H1 (cell line): ENCODE data around the gene TWIST2. TPM values are rescaled to one million over a fixed set of nuclear protein-coding genes. Genes with fewer than 3 reads are reported as not detected.
A peak's percentile ranks its signal among the peaks of the same experiment; 100 is the strongest.

Experiments used
- CTCF ChIA-PET: fragments of 300-600 bp; sonication (Branson Sonifier 250); formaldehyde crosslinking; loops from one replicate; lab custom pipeline; 2021; ENCODE audit not compliant: partially characterized antibody; lab: Charles Lee
- POLR2A ChIA-PET: fragments of 300-600 bp; sonication (Branson Sonifier 250); formaldehyde crosslinking; loops from one replicate; lab custom pipeline; 2021; ENCODE audit warnings: inconsistent platforms; ENCODE audit not compliant: partially characterized antibody; lab: Charles Lee
- DNase-seq, 2 experiments: peaks; one replicate each; pipeline versions ENCODE4 v3.0.0 to v3.0.0-alpha.2; 2010 to 2022; ENCODE audit warnings: low spot score in 2 of 2, low read depth in 1 of 2, mixed read lengths in 1 of 2
- FAIRE-seq: peaks from 2 replicates; lab custom pipeline; 2011; peaks lifted over from hg19 to GRCh38; lab: Jason Lieb, UNC
- H2AFZ ChIP-seq: 2 replicates; pipeline ENCODE4 v1.8.1; 2012; ENCODE audit warnings: low read length, inconsistent platforms
- H2AK5ac ChIP-seq: 2 replicates; pipeline ENCODE4 v1.6.1; 2013; ENCODE audit warnings: low read depth, low read length
- H2BK120ac ChIP-seq: replicated peaks from 2 replicates; pipeline ENCODE3; 2013; ENCODE audit warnings: low read depth, low read length, inconsistent platforms
- H2BK12ac ChIP-seq: 2 replicates; pipeline ENCODE4 v1.6.1; 2013; ENCODE audit warnings: low read depth, low read length
- H2BK15ac ChIP-seq: 2 replicates; pipeline ENCODE4 v1.6.1; 2013; ENCODE audit warnings: low read length
- H2BK20ac ChIP-seq: 2 replicates; pipeline ENCODE4 v1.6.1; 2013; ENCODE audit warnings: low read length
- H2BK5ac ChIP-seq: 2 replicates; pipeline ENCODE4 v1.6.1; 2013; ENCODE audit warnings: low read depth, low read length
- H3K14ac ChIP-seq: 2 replicates; pipeline ENCODE4 v1.6.1; 2013; ENCODE audit warnings: inconsistent platforms; ENCODE audit not compliant: insufficient read length
- H3K18ac ChIP-seq: 2 replicates; pipeline ENCODE4 v1.6.1; 2013; ENCODE audit warnings: low read length; ENCODE audit errors: extremely low read depth
- H3K23ac ChIP-seq: 2 replicates; pipeline ENCODE4 v1.6.1; 2013; ENCODE audit warnings: inconsistent platforms; ENCODE audit not compliant: insufficient read length
- H3K23me2 ChIP-seq: 2 replicates; pipeline ENCODE4 v1.6.1; 2013; ENCODE audit warnings: low read depth, low read length
- H3K27ac ChIP-seq: 2 replicates; pipeline ENCODE4 v1.6.1; 2011; ENCODE audit warnings: low read depth, low read length, inconsistent platforms
- H3K27me3 ChIP-seq, 4 experiments: replicated peaks in 1 of 4; 1 replicate in 1 of 4; 2 replicates in 3 of 4; pipeline versions ENCODE4 v1.6.1 to v1.8.1; 2011 to 2013; ENCODE audit warnings: low read length in 3 of 4, mild to moderate bottlenecking in 3 of 4, inconsistent platforms in 2 of 4, mixed read lengths in 2 of 4, moderate library complexity in 1 of 4; ENCODE audit not compliant: control insufficient read depth in 3 of 4, insufficient read depth in 3 of 4; ENCODE audit errors: extremely low read depth in 1 of 4
- H3K36me3 ChIP-seq, 4 experiments: 2 replicates each; pipeline versions ENCODE4 v1.6.1 to v1.8.1; 2011 to 2013; ENCODE audit warnings: mild to moderate bottlenecking in 4 of 4, low read length in 3 of 4, moderate library complexity in 2 of 4, control low read depth in 1 of 4, inconsistent platforms in 1 of 4; ENCODE audit not compliant: insufficient read depth in 4 of 4, control insufficient read depth in 2 of 4
- H3K4ac ChIP-seq: replicated peaks from 2 replicates; pipeline ENCODE3; 2013; ENCODE audit warnings: low read length, low read depth, mixed read lengths, inconsistent platforms; ENCODE audit not compliant: insufficient read length
- H3K4me1 ChIP-seq, 4 experiments: replicated peaks in 1 of 4; 1 replicate in 1 of 4; 2 replicates in 3 of 4; pipeline versions ENCODE4 v1.6.1 to v1.8.1; 2011 to 2013; ENCODE audit warnings: low read length in 3 of 4, inconsistent platforms in 2 of 4, mixed read lengths in 1 of 4; ENCODE audit not compliant: insufficient read depth in 4 of 4, control insufficient read depth in 3 of 4
- H3K4me2 ChIP-seq, 2 experiments: 2 replicates each; pipeline versions ENCODE4 v1.6.1 to v1.8.1; 2011 to 2013; ENCODE audit warnings: low read depth in 2 of 2, low read length in 2 of 2, control low read depth in 1 of 2, inconsistent platforms in 1 of 2, mild to moderate bottlenecking in 1 of 2; ENCODE audit not compliant: insufficient read depth in 1 of 2
- H3K4me3 ChIP-seq, 4 experiments: fragments of 200-600, 300-600 bp in 1 of 4; sonication (generic), shearing (Covaris generic), sonication (Bioruptor Twin) in 1 of 4; 2 replicates each; pipeline versions ENCODE4 v1.5.1 to v1.8.1; 2011 to 2016; ENCODE audit warnings: low read length in 4 of 4, low read depth in 3 of 4, control low read depth in 2 of 4, inconsistent platforms in 2 of 4, mild to moderate bottlenecking in 2 of 4, mixed read lengths in 1 of 4, moderate library complexity in 1 of 4; ENCODE audit not compliant: insufficient read depth in 2 of 4; ENCODE audit errors: extremely low read depth in 1 of 4
- H3K56ac ChIP-seq: replicated peaks from 2 replicates; pipeline ENCODE3; 2013; ENCODE audit warnings: low read depth, mild to moderate bottlenecking, mixed read lengths, low read length, inconsistent platforms; ENCODE audit not compliant: insufficient read length
- H3K79me1 ChIP-seq: 2 replicates; pipeline ENCODE4 v1.6.1; 2013; ENCODE audit warnings: low read depth, low read length, control low read depth
- H3K79me2 ChIP-seq, 2 experiments: 2 replicates each; pipeline versions ENCODE4 v1.6.1 to v1.8.1; 2012 to 2013; ENCODE audit warnings: low read length in 2 of 2, mild to moderate bottlenecking in 2 of 2, inconsistent platforms in 1 of 2; ENCODE audit not compliant: insufficient read depth in 2 of 2, control insufficient read depth in 1 of 2
- H3K9ac ChIP-seq, 4 experiments: replicated peaks in 1 of 4; 1 replicate in 1 of 4; 2 replicates in 3 of 4; pipeline versions ENCODE4 v1.6.1 to v1.8.1; 2011 to 2013; ENCODE audit warnings: low read depth in 3 of 4, low read length in 3 of 4, control low read depth in 2 of 4, mild to moderate bottlenecking in 2 of 4, moderate library complexity in 2 of 4, inconsistent platforms in 1 of 4; ENCODE audit errors: extremely low read depth in 1 of 4
- H3K9me3 ChIP-seq, 2 experiments: 2 replicates each; pipeline versions ENCODE4 v1.6.1 to v1.8.1; 2012 to 2013; ENCODE audit warnings: mild to moderate bottlenecking in 2 of 2, moderate library complexity in 2 of 2, control low read depth in 1 of 2, inconsistent platforms in 1 of 2, low read depth in 1 of 2, low read length in 1 of 2, mixed read lengths in 1 of 2; ENCODE audit not compliant: insufficient read depth in 2 of 2
- H4K20me1 ChIP-seq, 2 experiments: replicated peaks in 1 of 2; 2 replicates each; pipeline versions ENCODE3 to v1.8.1; 2011 to 2013; ENCODE audit warnings: inconsistent platforms in 2 of 2, low read length in 2 of 2, mild to moderate bottlenecking in 1 of 2; ENCODE audit not compliant: insufficient read depth in 2 of 2, control insufficient read depth in 1 of 2
- H4K5ac ChIP-seq: 2 replicates; pipeline ENCODE4 v1.6.1; 2013; ENCODE audit warnings: low read length, low read depth, mixed read lengths, inconsistent platforms; ENCODE audit not compliant: insufficient read length
- H4K8ac ChIP-seq: 2 replicates; pipeline ENCODE4 v1.8.0; 2013; ENCODE audit warnings: mild to moderate bottlenecking, moderate library complexity, low read length, inconsistent platforms; ENCODE audit not compliant: insufficient read depth; ENCODE audit errors: extremely low read depth
- H4K91ac ChIP-seq: replicated peaks from 2 replicates; pipeline ENCODE3; 2013; ENCODE audit warnings: low read length, mixed read lengths, inconsistent platforms; ENCODE audit not compliant: insufficient read length
- ATF3 ChIP-seq: IDR thresholded peaks from 2 replicates; pipeline ENCODE4 v1.6.1; 2011; ENCODE audit warnings: low read depth, mild to moderate bottlenecking, low read length; ENCODE audit not compliant: insufficient read depth
- SUZ12 ChIP-seq: fragments of 200-600 bp; sonication (generic); IDR thresholded peaks from 2 replicates; pipeline ENCODE4 v1.6.1; 2012; ENCODE audit warnings: mild to moderate bottlenecking, inconsistent platforms, low read length, moderate library complexity, mixed read lengths
- WGBS, 2 experiments: shearing (Covaris generic) in 1 of 2; methylation state at CpG; one replicate each; pipeline versions ENCODE4 v1.1.6 to v1.1.7; 2013 to 2015; ENCODE audit warnings: low lambda C conversion rate in 2 of 2, mixed read lengths in 2 of 2, inconsistent platforms in 1 of 2, low coverage in 1 of 2, missing lambda C conversion rate in 1 of 2; ENCODE audit not compliant: insufficient replicate concordance in 2 of 2, insufficient coverage in 1 of 2, insufficient read length in 1 of 2; ENCODE audit errors: extremely low coverage in 1 of 2, missing lambda C conversion rate in 1 of 2; 5-methylcytosine and 5-hydroxymethylcytosine counted together
- polyA plus RNA-seq, 7 experiments: library from polyadenylated mRNA; depleted of rRNA in 3 of 7; stranded (reverse) in 5 of 7; unstranded in 2 of 7; fragments of >200 nt in 5 of 7; fragments of 200-250 nt in 2 of 7; gene quantifications; 1 replicate in 5 of 7; 2 replicates in 1 of 7; 4 replicates in 1 of 7; pipeline versions ENCODE4 v1.2.1 to v1.2.3, GENCODE V29; 2011 to 2013; ENCODE audit warnings: missing spikeins in 2 of 7, mixed read lengths in 2 of 7
- total RNA-seq: library from RNA; stranded (reverse); fragmentation: NEBNext Ultra II Directional; extraction: Animal tissue kit (Norgen Biotek cat#: 25700); gene quantifications from 2 replicates; pipeline ENCODE4 v1.2.1, GENCODE V29; 2021

TWIST2 gene
- total and polyA plus RNA-seq, 2 of the 8 experiments (the other 6 are each of a cell fraction or from before 2014, with no cell fraction given): 2.6 to 4.3 TPM

- H3K18ac ChIP-seq: no peak overlapping the region
- H3K79me1 ChIP-seq: no peaks in the 10 kb centered on the region
- no peak overlapping the region for H2BK120ac ChIP-seq
- no peak overlapping the region for H4K5ac ChIP-seq
- no peak overlapping the region for H2AK5ac ChIP-seq
- peaks cover 0 to 6% of the 10 kb centered on the region in 2 experiments for H4K20me1 ChIP-seq
- H2BK5ac ChIP-seq: no peak overlapping the region
- no peak overlapping the region for H3K9ac ChIP-seq
- no peak overlapping the region for H3K4ac ChIP-seq
- ChIA-PET CTCF (no interaction called here), POLR2A (no interaction called here)
- H2BK15ac ChIP-seq: no peak overlapping the region
- H2BK20ac ChIP-seq: no peak overlapping the region
- WGBS, 2 experiments: 60% methylated on average over 21 of the region's 21 CpGs; no CpG with 5 or more reads in 1 of the 2 experiments
- peak overlapping the region; percentile 16; the same call in 1 of the 2 replicates for H2AFZ ChIP-seq
- peaks cover 0 to 17% (median 5%) of the 10 kb centered on the region in 4 experiments; a peak in 5 of 7 replicates for H3K4me1 ChIP-seq
- no peak overlapping the region for H4K8ac ChIP-seq
- H3K23ac ChIP-seq: no peak overlapping the region
- H3K4me3 ChIP-seq: peak overlapping the region in 3 of 4 experiments; percentile 37 to 69 (median 48); a peak in 4 of 8 replicates
- H3K4me2 ChIP-seq: peak overlapping the region; percentile 85 to 95
- no peaks in the 10 kb centered on the region for H3K23me2 ChIP-seq
- TF ChIP-seq SUZ12 (peak; percentile 7; the same call in 1 of the 2 replicates), ATF3 (no peak)
- H3K27me3 ChIP-seq: peaks cover 34 to 75% (median 63%) of the 10 kb centered on the region in 4 experiments
- DNase-seq: peak in 1 of 2 experiments; percentile 50
- FAIRE-seq: no peak
- H3K27ac ChIP-seq: no peak overlapping the region
- H3K14ac ChIP-seq: no peak overlapping the region
- H3K56ac ChIP-seq: no peak overlapping the region
- no peaks in the 10 kb centered on the region for H3K79me2 ChIP-seq
- no peaks in the 10 kb centered on the region for H3K36me3 ChIP-seq
- no peak overlapping the region for H4K91ac ChIP-seq
- H2BK12ac ChIP-seq: no peak overlapping the region
- no peaks in the 10 kb centered on the region for H3K9me3 ChIP-seq
Observed at GRCh38 chr2:238845583-238846377, 2.1 kb upstream of the TWIST2 start.
